ENCODE data around the gene PGA4. TPM values are rescaled to one million over a fixed set of nuclear protein-coding genes. Genes with fewer than 3 reads are reported as not detected.

Gene PGA4
- total and polyA plus RNA-seq, 9 of the 15 experiments (the other 6 are each of a cell fraction or from before 2014, with no cell fraction given): not detected

DNA sequence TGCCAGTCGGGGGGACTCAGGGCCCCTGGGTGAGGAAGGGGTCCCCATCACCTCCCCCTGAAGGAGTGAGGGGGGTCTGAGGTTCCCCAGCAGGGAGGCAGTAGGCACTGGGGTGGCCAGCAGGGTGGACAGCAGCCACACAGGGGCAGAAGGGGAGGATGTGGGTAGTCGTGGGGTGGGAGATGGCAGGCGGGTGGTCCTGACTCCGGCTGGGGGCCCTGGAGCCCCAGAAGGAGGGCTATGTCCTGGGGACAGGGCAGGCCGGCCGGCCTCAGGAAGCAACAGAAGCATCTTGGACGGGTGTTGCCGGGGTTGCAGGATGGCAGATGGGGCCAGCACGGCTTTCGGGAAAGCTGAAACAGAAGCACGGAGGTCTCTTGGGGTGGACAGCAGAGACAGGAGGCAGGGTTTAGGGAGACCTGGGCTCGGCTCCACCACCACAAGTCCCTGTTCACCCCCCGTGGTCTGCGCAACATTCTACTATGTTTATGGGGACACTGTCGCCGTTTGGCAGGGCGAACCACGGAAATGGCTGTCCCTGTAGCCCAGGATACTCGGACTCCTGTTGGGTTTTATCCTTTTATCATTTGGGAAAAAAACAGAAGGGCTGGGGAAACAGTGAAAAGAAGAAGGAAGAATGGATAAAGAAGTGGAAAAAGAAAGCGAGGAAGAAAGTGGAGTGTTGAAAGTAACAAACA lies 58.9 kb downstream of the PGA4 start (continued):
- TF ChIP-seq, protein P1, sequence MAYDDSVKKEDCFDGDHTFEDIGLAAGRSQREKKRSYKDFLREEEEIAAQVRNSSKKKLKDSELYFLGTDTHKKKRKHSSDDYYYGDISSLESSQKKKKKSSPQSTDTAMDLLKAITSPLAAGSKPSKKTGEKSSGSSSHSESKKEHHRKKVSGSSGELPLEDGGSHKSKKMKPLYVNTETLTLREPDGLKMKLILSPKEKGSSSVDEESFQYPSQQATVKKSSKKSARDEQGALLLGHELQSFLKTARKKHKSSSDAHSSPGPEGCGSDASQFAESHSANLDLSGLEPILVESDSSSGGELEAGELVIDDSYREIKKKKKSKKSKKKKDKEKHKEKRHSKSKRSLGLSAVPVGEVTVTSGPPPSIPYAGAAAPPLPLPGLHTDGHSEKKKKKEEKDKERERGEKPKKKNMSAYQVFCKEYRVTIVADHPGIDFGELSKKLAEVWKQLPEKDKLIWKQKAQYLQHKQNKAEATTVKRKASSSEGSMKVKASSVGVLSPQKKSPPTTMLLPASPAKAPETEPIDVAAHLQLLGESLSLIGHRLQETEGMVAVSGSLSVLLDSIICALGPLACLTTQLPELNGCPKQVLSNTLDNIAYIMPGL (CRISPR knock-in tag; IDR thresholded peaks at IDR 0.05): no peak

Other genes with a start within 250 kb of the PGA4 start
Only the 7 nearest of the 12 such genes appear.
- gene CD5, start 119.9 kb upstream of the PGA4 start, total RNA-seq (2014; rRNA removed): not detected in 2 replicates
- not detected in 2 replicates for gene CD5, start 119.9 kb upstream of the PGA4 start, total RNA-seq (2014; rRNA removed; fragmentation: Illumina TruSeq; extraction: Trizol)
- gene CD5, start 119.9 kb upstream of the PGA4 start, total RNA-seq (2015; rRNA removed; fragmentation: Illumina TruSeq; extraction: Trizol): not detected in 2 replicates
- gene CD5, start 119.9 kb upstream of the PGA4 start, total RNA-seq (2021): 0.35 and 0.40 TPM in 2 replicates
- gene CD5, start 119.9 kb upstream of the PGA4 start, polyA plus RNA-seq (2011; rRNA removed): not detected in 2 replicates
- not detected in 2 replicates for gene CD5, start 119.9 kb upstream of the PGA4 start, polyA plus RNA-seq (2014; fragmentation: Illumina TruSeq; extraction: Trizol)
- gene CD5, start 119.9 kb upstream of the PGA4 start, polyA plus RNA-seq (2014; fragmentation: Nextera tagmentation; extraction: Ambion mirVana): not detected
- not detected in 2 replicates for gene CD5, start 119.9 kb upstream of the PGA4 start, polyA plus RNA-seq (2014; rRNA removed)
- gene VPS37C, start 60.9 kb upstream of the PGA4 start, total RNA-seq (2014; rRNA removed): 12.4 and 17.3 TPM in 2 replicates
- 6.7 and 7.1 TPM in 2 replicates for gene VPS37C, start 60.9 kb upstream of the PGA4 start, total RNA-seq (2014; rRNA removed; fragmentation: Illumina TruSeq; extraction: Trizol)
- 10.7 and 10.8 TPM in 2 replicates for gene VPS37C, start 60.9 kb upstream of the PGA4 start, total RNA-seq (2015; rRNA removed; fragmentation: Illumina TruSeq; extraction: Trizol)
- 23.9 and 29.8 TPM in 2 replicates for gene VPS37C, start 60.9 kb upstream of the PGA4 start, total RNA-seq (2021)
- gene VPS37C, start 60.9 kb upstream of the PGA4 start, polyA plus RNA-seq (2011; rRNA removed): 11.5 and 15.1 TPM in 2 replicates
- 12.8 and 17.1 TPM in 2 replicates for gene VPS37C, start 60.9 kb upstream of the PGA4 start, polyA plus RNA-seq (2014; fragmentation: Illumina TruSeq; extraction: Trizol)
- gene VPS37C, start 60.9 kb upstream of the PGA4 start, polyA plus RNA-seq (2014; fragmentation: Nextera tagmentation; extraction: Ambion mirVana): under 1 TPM; 0.62 to 0.96 TPM
- gene VPS37C, start 60.9 kb upstream of the PGA4 start, polyA plus RNA-seq (2014; rRNA removed): 16.4 and 18.2 TPM in 2 replicates
- 0.18 TPM in 1 of 2 replicates, not detected in the other for gene PGA3, start 18.8 kb upstream of the PGA4 start, total RNA-seq (2014; rRNA removed)
- 0.15 TPM in 1 of 2 replicates, not detected in the other for gene PGA3, start 18.8 kb upstream of the PGA4 start, total RNA-seq (2014; rRNA removed; fragmentation: Illumina TruSeq; extraction: Trizol)
- not detected in 2 replicates for gene PGA3, start 18.8 kb upstream of the PGA4 start, total RNA-seq (2015; rRNA removed; fragmentation: Illumina TruSeq; extraction: Trizol)
- gene PGA3, start 18.8 kb upstream of the PGA4 start, total RNA-seq (2021): 0.18 and 0.51 TPM in 2 replicates
- not detected in 2 replicates for gene PGA3, start 18.8 kb upstream of the PGA4 start, polyA plus RNA-seq (2011; rRNA removed)
- gene PGA3, start 18.8 kb upstream of the PGA4 start, polyA plus RNA-seq (2014; fragmentation: Illumina TruSeq; extraction: Trizol): not detected in 2 replicates
- gene PGA3, start 18.8 kb upstream of the PGA4 start, polyA plus RNA-seq (2014; fragmentation: Nextera tagmentation; extraction: Ambion mirVana): not detected
- not detected in 2 replicates for gene PGA3, start 18.8 kb upstream of the PGA4 start, polyA plus RNA-seq (2014; rRNA removed)
- not detected in 2 replicates for gene PGA5, start 18.8 kb downstream of the PGA4 start, total RNA-seq (2014; rRNA removed)
- gene PGA5, start 18.8 kb downstream of the PGA4 start, total RNA-seq (2014; rRNA removed; fragmentation: Illumina TruSeq; extraction: Trizol): not detected in 2 replicates
- not detected in 2 replicates for gene PGA5, start 18.8 kb downstream of the PGA4 start, total RNA-seq (2015; rRNA removed; fragmentation: Illumina TruSeq; extraction: Trizol)
- not detected in 2 replicates for gene PGA5, start 18.8 kb downstream of the PGA4 start, total RNA-seq (2021)
- not detected in 2 replicates for gene PGA5, start 18.8 kb downstream of the PGA4 start, polyA plus RNA-seq (2011; rRNA removed)
- gene PGA5, start 18.8 kb downstream of the PGA4 start, polyA plus RNA-seq (2014; fragmentation: Illumina TruSeq; extraction: Trizol): not detected in 2 replicates
- not detected for gene PGA5, start 18.8 kb downstream of the PGA4 start, polyA plus RNA-seq (2014; fragmentation: Nextera tagmentation; extraction: Ambion mirVana)
- gene PGA5, start 18.8 kb downstream of the PGA4 start, polyA plus RNA-seq (2014; rRNA removed): not detected in 2 replicates
- 0.32 and 0.41 TPM in 2 replicates for gene VWCE, start 73.0 kb downstream of the PGA4 start, total RNA-seq (2014; rRNA removed)
- 0.26 and 0.36 TPM in 2 replicates for gene VWCE, start 73.0 kb downstream of the PGA4 start, total RNA-seq (2014; rRNA removed; fragmentation: Illumina TruSeq; extraction: Trizol)
- gene VWCE, start 73.0 kb downstream of the PGA4 start, total RNA-seq (2015; rRNA removed; fragmentation: Illumina TruSeq; extraction: Trizol): 0.38 and 0.65 TPM in 2 replicates
- gene VWCE, start 73.0 kb downstream of the PGA4 start, total RNA-seq (2021): 0.74 and 1.1 TPM in 2 replicates
- gene VWCE, start 73.0 kb downstream of the PGA4 start, polyA plus RNA-seq (2011; rRNA removed): 0.60 and 0.89 TPM in 2 replicates
- 0.48 and 0.67 TPM in 2 replicates for gene VWCE, start 73.0 kb downstream of the PGA4 start, polyA plus RNA-seq (2014; fragmentation: Illumina TruSeq; extraction: Trizol)
- under 1 TPM in 1 of 2 experiments, not detected in 1; 0.06 TPM for gene VWCE, start 73.0 kb downstream of the PGA4 start, polyA plus RNA-seq (2014; fragmentation: Nextera tagmentation; extraction: Ambion mirVana)
- gene VWCE, start 73.0 kb downstream of the PGA4 start, polyA plus RNA-seq (2014; rRNA removed): 0.86 and 1.6 TPM in 2 replicates
- 273 and 325 TPM in 2 replicates for gene DDB1, start 110.8 kb downstream of the PGA4 start, total RNA-seq (2014; rRNA removed)
- 237 and 239 TPM in 2 replicates for gene DDB1, start 110.8 kb downstream of the PGA4 start, total RNA-seq (2014; rRNA removed; fragmentation: Illumina TruSeq; extraction: Trizol)
- 250 and 251 TPM in 2 replicates for gene DDB1, start 110.8 kb downstream of the PGA4 start, total RNA-seq (2015; rRNA removed; fragmentation: Illumina TruSeq; extraction: Trizol)
- gene DDB1, start 110.8 kb downstream of the PGA4 start, total RNA-seq (2021): 307 and 322 TPM in 2 replicates
- 290 and 343 TPM in 2 replicates for gene DDB1, start 110.8 kb downstream of the PGA4 start, polyA plus RNA-seq (2011; rRNA removed)
- gene DDB1, start 110.8 kb downstream of the PGA4 start, polyA plus RNA-seq (2014; fragmentation: Illumina TruSeq; extraction: Trizol): 259 and 266 TPM in 2 replicates
- gene DDB1, start 110.8 kb downstream of the PGA4 start, polyA plus RNA-seq (2014; fragmentation: Nextera tagmentation; extraction: Ambion mirVana): 100 to 1,000 TPM; 172 to 361 TPM
- gene DDB1, start 110.8 kb downstream of the PGA4 start, polyA plus RNA-seq (2014; rRNA removed): 201 and 224 TPM in 2 replicates
- gene TKFC, start 110.9 kb downstream of the PGA4 start, total RNA-seq (2014; rRNA removed): 28.5 and 35.2 TPM in 2 replicates
- 12.0 and 13.9 TPM in 2 replicates for gene TKFC, start 110.9 kb downstream of the PGA4 start, total RNA-seq (2014; rRNA removed; fragmentation: Illumina TruSeq; extraction: Trizol)
- gene TKFC, start 110.9 kb downstream of the PGA4 start, total RNA-seq (2015; rRNA removed; fragmentation: Illumina TruSeq; extraction: Trizol): 19.3 and 21.7 TPM in 2 replicates
- 53.6 and 61.7 TPM in 2 replicates for gene TKFC, start 110.9 kb downstream of the PGA4 start, total RNA-seq (2021)
- gene TKFC, start 110.9 kb downstream of the PGA4 start, polyA plus RNA-seq (2011; rRNA removed): 30.8 and 58.0 TPM in 2 replicates
- 34.0 and 36.6 TPM in 2 replicates for gene TKFC, start 110.9 kb downstream of the PGA4 start, polyA plus RNA-seq (2014; fragmentation: Illumina TruSeq; extraction: Trizol)
- gene TKFC, start 110.9 kb downstream of the PGA4 start, polyA plus RNA-seq (2014; fragmentation: Nextera tagmentation; extraction: Ambion mirVana): 1 to 10 TPM; 2.0 to 2.3 TPM
- gene TKFC, start 110.9 kb downstream of the PGA4 start, polyA plus RNA-seq (2014; rRNA removed): 45.6 and 52.6 TPM in 2 replicates

Data from K562 (cell line).